Spleen (tissue), 13 donors: ENCODE results near the gene CNTN5. TPM values are rescaled to one million over a fixed set of nuclear protein-coding genes. Genes with fewer than 3 reads are reported as not detected.

Source experiments
- DNase-seq: peaks from one replicate; pipeline ENCODE4 v3.0.0-alpha.2; 2020
- H3K27ac ChIP-seq, 8 donors: fragments of 200-600 bp; sonication (generic) in 7 of 8; 1 replicate in 4 of 8; 2 replicates in 4 of 8; pipeline versions ENCODE4 v1.5.0 to v1.8.0; 2016 to 2021; ENCODE audit warnings: inconsistent platforms in 4 of 8, mild to moderate bottlenecking in 4 of 8, moderate library complexity in 1 of 8
- H3K27me3 ChIP-seq, 7 donors: fragments of 200-600 bp; sonication (generic) in 6 of 7; replicated peaks in 1 of 7; 1 replicate in 4 of 7; 2 replicates in 3 of 7; pipeline versions ENCODE4 v1.5.0 to v1.8.0; 2016 to 2021; ENCODE audit warnings: inconsistent platforms in 3 of 7, mild to moderate bottlenecking in 1 of 7
- H3K36me3 ChIP-seq, 6 donors: fragments of 200-600 bp; sonication (generic) in 5 of 6; 1 replicate in 4 of 6; 2 replicates in 2 of 6; pipeline versions ENCODE4 v1.5.0 to v1.8.0; 2016 to 2021; ENCODE audit warnings: inconsistent platforms in 2 of 6
- H3K4me1 ChIP-seq, 6 donors: fragments of 200-600 bp; sonication (generic) in 5 of 6; 1 replicate in 3 of 6; 2 replicates in 3 of 6; pipeline versions ENCODE4 v1.5.0 to v1.8.0; 2016 to 2021; ENCODE audit warnings: inconsistent platforms in 3 of 6
- H3K4me3 ChIP-seq, 8 donors: fragments of 200-600 bp; sonication (generic) in 7 of 8; 1 replicate in 4 of 8; 2 replicates in 4 of 8; pipeline versions ENCODE4 v1.5.0 to v1.8.0; 2016 to 2021; ENCODE audit warnings: inconsistent platforms in 4 of 8, mild to moderate bottlenecking in 4 of 8, moderate library complexity in 2 of 8
- H3K9me3 ChIP-seq, 8 donors: fragments of 200-600 bp; sonication (generic) in 7 of 8; 1 replicate in 4 of 8; 2 replicates in 4 of 8; pipeline versions ENCODE4 v1.5.0 to v1.8.0; 2016 to 2021; ENCODE audit warnings: inconsistent platforms in 4 of 8
- POLR2A ChIP-seq, 3 donors: fragments of 450-650 bp; IDR thresholded peaks; one replicate each; pipeline ENCODE4 v1.5.1; 2017; ENCODE audit warnings: antibody characterized with exemption in 3 of 3, mild to moderate bottlenecking in 1 of 3
- POLR2AphosphoS5 ChIP-seq, 3 donors: sonication (generic); formaldehyde crosslinking; IDR thresholded peaks; one replicate each; pipeline ENCODE4 v1.5.1; 2017; ENCODE audit warnings: antibody characterized with exemption in 3 of 3
- WGBS, 5 donors: extraction: QIAGEN DNeasy Blood & Tissue Kit in 3 of 5; methylation state at CpG; one replicate each; pipeline versions ENCODE4 v1.1.5 to v1.1.7; 2013 to 2018; 5-methylcytosine and 5-hydroxymethylcytosine counted together
- intact Hi-C: fragments of 100-400 bp; cut with DNase I; formaldehyde crosslinking; loops from one replicate; pipeline ENCODE4 v1.15.0; 2023; ENCODE audit warnings: low total_unique reads
- long read RNA-seq, 2 donors: transcript quantifications; one replicate each; lab custom pipeline, GENCODE V29; 2026
- polyA plus RNA-seq, 3 donors: library from polyadenylated mRNA; stranded (reverse); fragments of 200-250 nt; gene quantifications; one replicate each; pipeline ENCODE4 v1.2.1, GENCODE V29; 2013
- total RNA-seq, 7 donors: library from RNA; depleted of rRNA in 3 of 7; stranded (reverse); fragments of >200 nt in 3 of 7; fragmentation: NEBNext Ultra II Directional in 4 of 7; extraction: Animal tissue kit (Norgen Biotek cat#: 25700) in 4 of 7; gene quantifications; one replicate each; pipeline versions ENCODE4 v1.1.0 to v1.2.1, GENCODE V29; 2016 to 2021
- TF ChIP-seq, protein P1 (sequence below), 11 experiments: fragments of 200-600 bp in 7 of 11; fragments of 450-650 bp in 4 of 11; sonication (generic) in 4 of 11; IDR thresholded peaks in 8 of 11; conservative IDR thresholded peaks in 3 of 11; 1 replicate in 7 of 11; 2 replicates in 4 of 11; pipeline versions ENCODE4 v1.4.0 to v1.8.0; 2016 to 2021; ENCODE audit warnings: antibody characterized with exemption in 11 of 11, inconsistent platforms in 4 of 11, mild to moderate bottlenecking in 1 of 11
- donor health status: healthy with polysubstance abuse.
- donor health status: DM: no; HTN: no; CAD: no; lungs with moderate emphysema.
- donor health status: DM: no; HTN: no; CAD: no.
- donor health status: Bipolar disorder and iron deficiency.
- donor health status: healthy.
- donor health status: DM: no; HTN: no; CAD: no.
- donor health status: DM: yes; HTN: yes; CAD: no.

CNTN5 gene
- total RNA-seq (not detected), polyA plus RNA-seq (under 1 TPM in 2 of 3 donors, not detected in 1; 0.02 TPM)
- long read RNA-seq, donor 1, result 0 reads
- long read RNA-seq, donor 2, result 0 reads

DNA sequence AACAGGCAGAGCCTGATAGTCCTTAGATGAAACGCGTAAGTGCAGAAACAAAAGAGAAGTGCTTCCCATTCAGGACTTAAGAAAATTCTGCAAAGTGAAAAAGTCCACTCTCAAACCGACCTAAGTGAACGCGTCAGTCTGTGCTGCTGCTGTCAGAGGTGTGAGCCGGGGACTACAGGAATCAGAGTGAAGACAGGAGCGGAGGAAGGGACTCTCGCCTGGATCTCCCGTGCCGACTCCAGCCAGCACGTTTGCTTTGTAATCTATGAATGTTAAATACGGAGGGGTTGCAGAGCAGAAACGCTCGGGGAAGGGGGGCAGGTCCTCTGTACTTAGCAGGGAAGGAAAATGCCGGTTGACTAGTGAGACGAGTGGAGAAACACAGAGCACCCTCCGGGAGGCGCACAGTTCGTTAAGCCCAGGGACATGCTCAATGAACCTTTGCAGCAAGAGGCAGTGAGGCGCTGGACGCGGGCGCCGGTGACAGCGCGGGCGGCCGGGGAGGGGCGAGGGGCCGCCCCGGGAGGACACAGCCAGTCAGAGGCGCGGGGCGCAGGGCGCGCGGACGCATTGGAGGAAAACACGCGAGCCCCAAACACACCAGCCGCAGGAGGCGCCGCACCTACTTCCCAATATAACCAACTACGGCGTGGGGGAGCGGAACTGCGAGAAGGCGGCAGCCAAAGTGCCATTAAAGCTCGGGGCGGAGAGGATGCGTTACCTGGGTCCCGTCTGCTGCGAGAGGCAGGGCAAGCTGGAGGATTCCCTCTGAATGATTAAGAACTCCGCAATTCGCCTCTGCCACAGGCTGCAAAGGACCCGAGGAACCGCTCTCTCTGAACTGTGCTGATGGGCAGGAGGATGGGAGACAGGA lies at the start of gene CNTN5:
Gene CNTN5, plus strand, starts transcription at position 598 of the 874 bp plus-strand sequence.
- Histone ChIP-seq H3K9me3 (no peaks in the 10 kb centered on the region), H3K4me3 (peak within 1 kb of the TSS in 5 of 8 donors; percentile 5 to 57 (median 19)), H3K27ac (no peak within 1 kb of the TSS), H3K27me3 (peaks cover 0 to 58% (median 22%) of the 10 kb centered on the region in 7 donors), H3K4me1 (peaks cover 0 to 17% (median 8%) of the 10 kb centered on the region in 6 donors), H3K36me3 (no peaks in the 10 kb centered on the region)
- intact Hi-C loops, result no loop called here
- WGBS, 5 donors, result 1 to 3% (median 2%) methylated on average over 34 to 57 of the region's 57 CpGs
- DNase-seq, result no peak
- TF ChIP-seq POLR2AphosphoS5 (IDR thresholded peaks at IDR 0.05) (no peak), POLR2A (IDR thresholded peaks at IDR 0.05) (no peak)
- TF ChIP-seq, protein P1, sequence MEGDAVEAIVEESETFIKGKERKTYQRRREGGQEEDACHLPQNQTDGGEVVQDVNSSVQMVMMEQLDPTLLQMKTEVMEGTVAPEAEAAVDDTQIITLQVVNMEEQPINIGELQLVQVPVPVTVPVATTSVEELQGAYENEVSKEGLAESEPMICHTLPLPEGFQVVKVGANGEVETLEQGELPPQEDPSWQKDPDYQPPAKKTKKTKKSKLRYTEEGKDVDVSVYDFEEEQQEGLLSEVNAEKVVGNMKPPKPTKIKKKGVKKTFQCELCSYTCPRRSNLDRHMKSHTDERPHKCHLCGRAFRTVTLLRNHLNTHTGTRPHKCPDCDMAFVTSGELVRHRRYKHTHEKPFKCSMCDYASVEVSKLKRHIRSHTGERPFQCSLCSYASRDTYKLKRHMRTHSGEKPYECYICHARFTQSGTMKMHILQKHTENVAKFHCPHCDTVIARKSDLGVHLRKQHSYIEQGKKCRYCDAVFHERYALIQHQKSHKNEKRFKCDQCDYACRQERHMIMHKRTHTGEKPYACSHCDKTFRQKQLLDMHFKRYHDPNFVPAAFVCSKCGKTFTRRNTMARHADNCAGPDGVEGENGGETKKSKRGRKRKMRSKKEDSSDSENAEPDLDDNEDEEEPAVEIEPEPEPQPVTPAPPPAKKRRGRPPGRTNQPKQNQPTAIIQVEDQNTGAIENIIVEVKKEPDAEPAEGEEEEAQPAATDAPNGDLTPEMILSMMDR (IDR thresholded peaks at IDR 0.05 in 8 of 11, conservative IDR thresholded peaks at IDR 0.05 in 3 of 11), result no peak

DNA sequence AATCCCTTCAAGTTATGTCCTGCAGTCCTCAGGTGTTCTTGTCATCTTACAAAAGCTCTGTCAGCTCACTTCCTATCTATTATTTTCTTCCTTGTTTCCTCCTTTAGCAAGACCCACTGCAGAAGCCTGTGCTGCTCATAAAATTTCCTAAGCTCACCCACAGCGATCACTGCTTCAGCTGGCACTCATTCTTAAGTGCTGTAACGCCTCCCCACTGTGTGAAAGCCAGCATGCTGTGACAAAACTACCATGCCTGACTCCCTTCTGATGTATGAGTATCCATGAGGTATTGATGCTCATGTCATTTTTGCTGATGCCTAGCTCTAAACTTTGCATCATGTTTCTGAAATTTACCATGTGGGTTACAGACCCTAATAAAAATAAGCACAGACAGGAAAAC lies 41.5 kb upstream of the CNTN5 start:
- Histone ChIP-seq H3K36me3 (no peaks in the 10 kb centered on the region), H3K9me3 (peaks cover under 1 to 42% (median 23%) of the 10 kb centered on the region in 8 donors), H3K4me3 (no peak overlapping the region), H3K4me1 (no peaks in the 10 kb centered on the region), H3K27ac (no peak overlapping the region), H3K27me3 (no peaks in the 10 kb centered on the region)
- WGBS, 5 donors, result 44 to 71% (median 55%) methylated on average over 2 of the region's 2 CpGs
- intact Hi-C loops, result no loop called here
- TF ChIP-seq POLR2A (IDR thresholded peaks at IDR 0.05) (no peak), POLR2AphosphoS5 (IDR thresholded peaks at IDR 0.05) (no peak)
- TF ChIP-seq, protein P1 (IDR thresholded peaks at IDR 0.05 in 8 of 11, conservative IDR thresholded peaks at IDR 0.05 in 3 of 11), result no peak
- no peak for DNase-seq

DNA sequence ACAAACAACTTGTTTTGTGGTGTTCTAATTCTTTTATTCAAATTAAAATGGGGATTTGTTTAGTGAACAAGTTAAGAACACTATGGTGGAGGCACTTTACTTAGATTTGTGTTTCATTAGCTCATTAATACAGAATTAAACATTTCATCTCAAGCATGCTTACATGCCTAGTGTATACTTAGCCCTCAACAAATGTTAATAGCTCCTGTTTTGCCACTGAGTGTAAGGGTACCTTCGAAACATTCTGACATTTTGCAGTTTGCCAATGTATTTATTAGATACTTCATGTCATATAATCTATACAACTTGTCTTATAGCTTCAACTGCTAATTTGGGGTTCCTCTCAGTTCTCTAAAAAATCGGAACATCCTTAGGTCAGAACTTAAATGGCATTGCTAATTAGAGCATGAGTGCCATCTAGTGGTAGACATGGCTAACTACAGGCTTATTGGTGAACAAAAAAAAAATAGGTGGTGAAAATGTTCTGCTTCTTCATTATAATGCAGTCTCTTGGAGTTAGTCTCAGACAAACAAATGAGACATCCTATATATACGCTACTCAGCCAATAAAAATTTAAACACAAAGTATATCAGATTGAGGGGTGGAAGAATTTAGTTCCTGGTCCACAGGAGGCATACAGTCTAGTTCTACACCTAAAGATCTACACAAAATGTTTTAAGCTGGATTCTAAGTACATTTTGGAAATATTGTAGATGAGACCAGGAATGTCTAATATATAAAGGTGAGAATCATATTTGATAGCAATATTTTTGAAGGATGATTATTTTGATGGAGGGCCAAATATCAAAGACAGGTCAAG lies 4.9 kb upstream of the CNTN5 start:
- TF ChIP-seq, protein P1 (IDR thresholded peaks at IDR 0.05 in 8 of 11, conservative IDR thresholded peaks at IDR 0.05 in 3 of 11), result peak; percentile 31 to 74 (median 65)
- no peak for TF ChIP-seq POLR2A (IDR thresholded peaks at IDR 0.05)
- Histone ChIP-seq H3K4me3 (no peak overlapping the region), H3K9me3 (no peaks in the 10 kb centered on the region), H3K36me3 (no peaks in the 10 kb centered on the region), H3K27ac (no peak overlapping the region), H3K27me3 (peaks cover 0 to 33% (median 18%) of the 10 kb centered on the region in 7 donors), H3K4me1 (peaks cover 0 to 12% (median 6%) of the 10 kb centered on the region in 6 donors)
- intact Hi-C loops, result no loop called here
- 18 to 23% (median 21%) methylated on average over 3 of the region's 3 CpGs for WGBS, 5 donors
- no peak for DNase-seq
